ENCODE data around the gene CDADC1.
A peak's percentile ranks its signal among the peaks of the same experiment; 100 is the strongest.
"Not testable (repeated sequence)": the region's sequence is repeated elsewhere in the genome, so short reads cannot be mapped to it uniquely, and the experiment has no call there.

The CDADC1 gene

DNA sequence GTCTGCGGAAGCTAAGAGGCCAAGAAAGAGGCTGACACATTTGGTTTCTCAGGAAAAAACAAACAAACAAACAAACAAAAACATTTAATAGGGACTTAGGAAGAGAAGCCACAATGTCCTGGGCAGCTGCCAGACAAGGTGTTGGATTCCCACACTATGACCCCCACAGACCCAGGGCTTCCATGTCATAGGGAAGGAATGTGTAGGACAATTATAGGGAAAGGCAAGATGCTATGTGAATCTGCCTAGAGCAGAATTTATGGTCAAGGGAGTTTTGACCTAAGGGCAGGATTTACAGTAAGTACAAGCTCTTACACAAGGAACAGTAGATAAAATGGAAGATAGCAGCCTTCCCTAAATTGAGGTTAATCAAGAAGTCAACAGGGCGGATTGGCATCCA, 9.1 kb upstream of the CDADC1 start:
- no peak for DNase-seq (ENCODE audit: low spot score)

DNA sequence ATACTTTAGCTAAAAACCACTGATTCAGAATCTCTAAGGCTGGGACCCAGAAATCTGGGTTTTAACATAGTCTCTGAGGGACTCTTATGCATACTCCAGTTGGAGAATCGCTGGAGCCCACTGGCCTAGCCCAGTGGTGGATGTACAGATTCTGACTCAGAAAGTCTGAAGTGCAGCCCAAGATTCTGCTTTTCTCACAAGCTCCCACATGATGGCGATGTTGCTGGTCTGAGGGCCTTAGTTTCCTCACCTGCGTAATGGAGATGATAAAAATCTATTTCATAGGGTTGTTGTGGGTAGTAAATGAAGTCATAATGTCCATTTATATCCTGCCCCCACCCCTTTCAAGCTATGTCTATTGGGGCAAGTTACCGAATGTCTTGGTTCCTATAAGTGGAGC, 7.7 kb upstream of the CDADC1 start:
- DNase-seq (ENCODE audit: low spot score), result peak; percentile 32

DNA sequence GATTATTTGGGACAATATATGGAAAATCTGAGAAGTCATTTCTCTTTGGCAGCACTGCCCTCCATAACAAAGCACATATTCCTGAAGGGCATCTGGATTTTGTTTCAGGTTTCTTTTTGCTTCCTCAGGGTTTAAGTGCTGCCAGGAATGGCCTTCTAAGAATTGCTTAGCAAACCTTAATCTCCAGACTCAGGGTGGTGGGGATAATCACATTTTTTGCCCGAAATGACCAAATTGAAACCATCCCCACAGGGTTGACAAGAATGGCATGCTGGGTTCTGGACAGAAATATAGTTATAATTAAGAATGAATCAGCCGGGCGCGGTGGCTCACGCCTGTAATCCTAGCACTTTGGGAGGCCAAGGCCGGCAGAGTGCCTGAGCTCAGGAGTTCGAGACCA, 6.4 kb upstream of the CDADC1 start:
- DNase-seq (ENCODE audit: low spot score), result no peak

DNA sequence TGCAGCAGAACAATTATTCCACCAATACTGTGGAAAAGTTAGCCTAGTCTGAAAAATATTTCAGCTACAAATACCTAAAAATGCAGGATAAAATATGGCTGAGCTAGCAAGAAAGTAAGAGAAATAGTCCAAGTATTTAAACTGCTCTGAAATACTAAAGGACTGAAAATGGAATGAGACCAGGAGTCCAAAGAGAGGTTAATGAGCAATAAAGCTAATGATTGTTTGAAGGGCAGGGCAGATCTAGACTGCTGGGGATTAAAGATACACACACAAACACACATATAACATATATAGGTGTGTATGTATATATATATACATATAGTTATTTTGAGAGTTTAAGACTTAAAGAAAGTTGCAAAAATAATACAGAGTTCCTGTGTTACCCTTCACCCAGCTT, 2.6 kb upstream of the CDADC1 start:
- DNase-seq (ENCODE audit: low spot score), result no peak

DNA sequence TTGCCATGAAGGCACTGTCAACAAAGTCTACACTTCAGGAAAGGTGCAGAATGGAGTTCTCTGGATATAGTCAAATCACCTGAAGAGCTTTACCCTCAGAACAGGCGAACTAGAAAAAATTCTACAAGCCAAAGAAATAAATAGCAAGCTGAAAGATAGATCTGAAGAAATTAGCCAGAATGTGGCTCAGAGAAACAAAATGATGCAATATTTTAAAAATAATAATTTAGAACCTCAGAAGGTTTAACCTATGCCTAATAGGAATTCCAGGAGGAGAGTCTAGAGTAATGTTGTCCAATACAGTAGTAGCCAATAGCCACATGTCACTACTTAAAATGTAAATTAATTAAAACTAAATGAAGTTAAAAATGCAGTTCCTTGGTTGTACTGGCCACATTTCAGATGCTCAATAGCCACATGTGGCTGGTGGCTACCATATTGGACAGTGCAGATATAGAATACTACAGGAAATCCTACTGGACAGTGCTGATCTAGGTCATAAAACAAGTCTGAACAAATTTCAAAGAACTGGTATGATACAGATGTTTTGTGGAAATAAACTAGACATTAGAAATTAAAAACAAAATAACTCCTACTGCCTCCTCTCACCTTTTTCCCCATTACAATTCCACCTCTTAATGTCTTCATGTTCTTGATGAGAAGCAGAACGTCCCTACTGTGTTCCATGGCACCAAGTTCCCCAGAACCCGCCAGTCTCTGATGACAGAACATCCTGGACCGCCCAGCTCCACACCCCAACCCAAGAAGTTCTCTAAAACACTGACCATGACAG, 679 bp upstream of the CDADC1 start:
- no peak for DNase-seq (ENCODE audit: low spot score)

DNA sequence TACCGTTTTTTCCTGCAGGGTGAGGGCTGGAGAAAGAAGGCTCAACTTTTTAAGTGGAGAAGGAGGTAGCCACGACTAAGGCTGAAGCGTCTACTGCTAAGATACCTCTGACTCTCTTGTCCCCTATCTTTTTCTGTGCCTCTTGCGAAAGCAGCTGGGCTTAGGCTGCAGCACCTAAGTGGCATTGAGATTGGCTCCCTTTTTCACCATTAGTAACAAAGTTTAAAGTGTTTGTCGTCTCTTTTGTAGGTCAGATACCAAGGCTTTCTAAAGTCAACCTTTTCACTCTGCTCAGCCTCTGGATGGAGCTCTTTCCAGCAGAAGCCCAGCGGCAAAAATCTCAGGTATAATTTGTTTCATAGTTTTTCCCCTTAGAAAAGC, 887 bp downstream of the CDADC1 start:
- no peak for DNase-seq (ENCODE audit: low spot score)

DNA sequence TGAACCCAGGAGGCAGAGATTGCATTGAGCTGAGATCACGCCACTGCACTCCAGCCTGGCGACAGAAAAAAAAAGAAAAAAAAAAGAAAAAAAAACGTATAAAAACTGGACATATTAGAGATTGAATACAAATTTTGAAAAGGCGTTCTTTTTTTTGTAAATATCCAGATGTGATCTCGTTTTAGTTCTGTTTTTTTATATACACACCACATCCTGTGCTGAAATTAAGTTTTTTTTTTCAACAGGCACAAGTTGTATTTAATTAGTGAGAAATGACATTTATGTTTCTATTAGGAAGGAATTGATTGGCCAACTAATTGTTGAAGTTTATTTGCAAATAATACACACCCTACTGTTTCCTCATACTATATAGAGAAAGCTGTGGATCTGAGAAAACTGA, 3.6 kb downstream of the CDADC1 start:
- no peak for DNase-seq (ENCODE audit: low spot score)

DNA sequence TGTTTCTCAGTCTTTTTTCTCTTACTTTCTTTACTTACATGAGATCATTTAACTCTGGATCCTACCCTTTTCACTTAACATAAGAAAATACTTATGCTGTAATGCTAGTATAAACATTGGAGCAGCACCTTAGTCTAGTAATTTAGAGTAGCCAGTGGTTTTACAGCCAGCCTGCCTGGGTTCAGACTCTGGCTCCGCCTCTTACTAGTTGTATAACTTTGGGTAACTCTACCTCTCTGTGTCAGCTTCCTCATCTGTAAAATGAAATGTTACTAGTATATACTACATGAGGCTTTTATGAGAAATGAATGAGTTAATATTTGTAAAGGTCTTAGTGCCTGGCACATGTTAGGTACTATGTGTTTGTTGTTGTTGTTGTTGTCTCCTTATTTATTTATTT, 5.6 kb downstream of the CDADC1 start:
- no peak for DNase-seq (ENCODE audit: low spot score)

DNA sequence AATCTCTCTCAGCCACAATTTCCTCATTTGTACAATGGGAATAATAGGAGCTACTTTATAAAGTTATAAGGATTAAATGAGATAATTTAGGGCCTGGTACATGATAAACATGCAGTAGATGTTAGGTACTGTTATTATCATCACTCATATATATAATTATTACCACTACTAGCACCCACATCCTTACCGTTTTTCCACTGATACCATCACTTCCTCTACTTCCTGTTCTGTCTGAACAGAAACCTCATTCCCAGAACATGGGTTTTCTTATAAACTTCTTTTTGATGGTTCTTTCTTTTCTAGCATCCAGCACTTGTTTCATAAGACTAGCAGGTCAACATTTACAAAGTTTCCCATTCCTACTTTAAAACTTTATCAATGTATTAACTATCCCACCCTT, 6.3 kb downstream of the CDADC1 start:
- no peak for DNase-seq (ENCODE audit: low spot score)

DNA sequence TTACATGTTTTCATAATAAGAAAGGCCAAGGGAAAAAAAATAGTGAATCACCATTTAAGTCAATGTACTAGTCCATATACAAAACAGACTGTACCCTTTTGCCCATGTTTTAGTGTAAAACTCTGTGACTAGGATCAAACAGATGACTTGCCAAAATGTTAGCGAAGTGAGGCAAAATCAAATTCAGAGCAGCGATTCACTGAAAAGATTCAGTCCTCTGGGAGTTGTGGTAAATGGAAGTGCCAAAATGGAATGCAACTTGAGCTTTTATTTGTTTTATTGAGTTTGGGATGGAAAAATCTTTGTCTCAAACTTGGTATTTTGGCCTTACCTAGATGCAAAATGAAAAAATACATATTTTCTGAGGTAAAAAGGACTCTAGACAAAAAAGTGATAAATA, 9.1 kb downstream of the CDADC1 start:
- DNase-seq (ENCODE audit: low spot score), result no peak

DNA sequence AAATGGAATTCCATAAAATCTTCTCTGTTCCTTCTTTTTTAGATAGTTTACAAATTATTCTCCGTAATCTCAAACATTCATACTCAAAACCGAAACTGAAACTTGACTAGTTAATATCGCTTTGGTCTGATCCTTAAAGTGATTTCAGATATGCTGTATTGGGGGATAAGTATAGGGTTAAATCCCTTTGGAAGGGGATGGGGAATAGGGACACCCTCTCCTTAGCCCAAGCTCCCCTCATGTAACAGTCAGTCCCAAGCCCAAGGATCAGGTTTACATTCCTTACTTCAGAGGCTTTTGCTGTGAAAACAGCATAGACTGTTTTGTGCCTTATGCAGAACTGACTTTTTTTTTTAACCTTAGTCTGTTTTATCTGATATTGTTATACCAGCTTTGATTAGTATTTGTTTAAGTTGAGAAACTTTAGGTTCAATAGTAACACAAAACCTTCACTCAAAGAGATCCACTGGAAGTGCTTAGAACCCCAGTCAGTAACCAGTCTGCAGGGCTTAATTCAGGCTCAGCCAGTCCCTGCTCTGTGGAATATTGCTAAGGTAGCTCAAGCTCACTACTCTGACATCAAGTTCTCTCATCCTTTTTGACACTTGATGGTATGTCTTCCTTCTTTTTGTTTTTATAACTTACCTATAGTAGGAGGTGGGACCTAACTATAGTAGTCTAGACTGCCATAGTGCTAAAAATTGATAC, 10.5 kb downstream of the CDADC1 start:
- DNase-seq (ENCODE audit: low spot score), result no peak

DNA sequence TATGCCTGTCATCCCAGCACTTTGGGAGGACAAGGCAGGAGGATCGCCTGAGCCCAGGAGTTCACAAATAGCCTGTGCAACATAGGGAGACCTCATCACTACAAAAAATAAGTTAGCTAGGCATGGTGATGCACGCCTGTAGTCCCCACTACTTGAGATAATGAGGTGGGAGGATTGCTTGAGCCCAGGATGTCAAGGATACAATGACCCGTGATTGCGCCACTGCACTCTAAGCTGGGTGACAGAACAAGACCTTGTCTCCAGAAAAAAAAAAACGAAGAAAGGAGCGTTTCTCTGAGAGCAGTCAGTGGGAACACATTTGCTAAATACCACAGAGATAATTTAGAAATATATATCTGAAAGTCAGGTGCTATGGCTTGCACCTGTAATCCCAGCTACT, 11.9 kb downstream of the CDADC1 start:
- DNase-seq (ENCODE audit: low spot score), result no peak

DNA sequence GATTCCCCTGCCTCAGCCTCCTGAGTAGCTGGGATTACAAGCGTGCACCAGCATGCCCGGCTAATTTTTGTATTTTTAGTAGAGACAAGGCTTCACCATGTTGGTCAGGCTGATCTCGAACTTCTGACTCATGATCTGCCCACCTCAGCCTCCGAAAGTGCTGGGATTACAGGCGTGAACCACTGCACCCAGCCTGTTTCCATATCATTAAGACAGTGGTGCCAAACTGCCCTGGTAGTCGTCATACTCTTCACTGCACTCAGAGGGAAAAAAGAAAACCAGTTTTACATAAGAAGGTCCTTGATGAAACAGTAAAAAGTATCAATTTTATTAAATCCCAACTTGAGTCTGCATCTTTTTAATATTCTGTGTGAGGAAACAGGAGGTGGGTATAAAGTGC, 14.9 kb downstream of the CDADC1 start:
- no peak for DNase-seq (ENCODE audit: low spot score)

DNA sequence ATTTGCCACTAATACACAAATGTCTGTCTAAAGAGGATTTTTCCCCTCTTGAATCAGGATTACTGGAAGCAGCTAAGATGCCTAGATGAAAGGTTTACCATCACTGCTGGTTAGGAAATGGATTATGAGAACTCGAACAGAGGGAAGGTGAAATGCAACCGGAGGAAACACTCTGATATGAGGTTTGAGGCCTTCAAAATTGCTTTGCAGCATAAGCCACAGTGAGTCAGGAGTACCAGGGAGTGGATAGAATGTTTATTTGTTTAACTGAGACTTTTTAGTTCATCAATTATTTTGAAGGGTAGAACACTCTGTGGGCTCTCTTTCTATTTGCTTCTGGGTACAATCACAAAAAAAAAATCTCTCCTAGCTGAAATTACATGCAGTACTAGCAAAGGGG, 18.1 kb downstream of the CDADC1 start:
- DNase-seq (ENCODE audit: low spot score), result no peak

DNA sequence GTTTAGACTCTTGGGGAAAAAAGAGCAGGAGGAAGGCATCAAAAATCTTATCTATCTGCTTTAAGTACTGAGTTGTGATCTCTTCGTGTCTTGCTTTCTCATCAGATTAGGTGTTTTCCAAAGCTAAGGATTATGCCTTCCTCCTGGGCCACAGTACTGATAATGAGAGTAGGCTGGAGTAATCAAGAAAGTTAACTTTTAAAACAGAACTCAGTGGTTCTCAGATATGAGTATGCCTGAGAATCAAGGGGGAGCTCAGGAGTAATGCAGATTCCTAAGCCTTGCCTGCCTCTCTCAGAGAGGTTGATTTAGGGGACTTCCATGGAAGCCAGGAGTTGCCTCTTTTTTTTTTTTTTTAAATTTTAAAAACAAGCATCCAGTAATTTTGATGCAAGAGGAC, 23.5 kb downstream of the CDADC1 start:
- DNase-seq (ENCODE audit: low spot score), result no peak

DNA sequence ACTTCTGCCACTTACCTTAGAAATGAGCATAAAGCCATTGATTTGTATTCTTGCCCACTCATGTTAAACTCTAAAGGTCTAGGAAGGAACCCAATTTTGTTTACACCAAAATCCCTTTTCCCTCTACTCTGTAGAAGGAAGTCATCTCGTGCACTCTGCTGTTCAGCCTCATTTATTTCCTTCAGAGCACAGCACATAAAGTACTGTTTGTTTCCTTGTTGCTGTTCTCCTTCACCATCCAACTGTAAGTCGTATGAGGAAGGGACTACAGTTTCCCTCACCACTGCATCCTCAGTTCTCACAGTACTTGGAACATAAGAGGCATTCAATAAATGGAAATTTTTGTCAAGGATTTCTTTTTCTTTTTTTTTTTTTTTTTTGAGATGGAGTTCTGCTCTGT, 24.6 kb downstream of the CDADC1 start:
- no peak for DNase-seq (ENCODE audit: low spot score)

DNA sequence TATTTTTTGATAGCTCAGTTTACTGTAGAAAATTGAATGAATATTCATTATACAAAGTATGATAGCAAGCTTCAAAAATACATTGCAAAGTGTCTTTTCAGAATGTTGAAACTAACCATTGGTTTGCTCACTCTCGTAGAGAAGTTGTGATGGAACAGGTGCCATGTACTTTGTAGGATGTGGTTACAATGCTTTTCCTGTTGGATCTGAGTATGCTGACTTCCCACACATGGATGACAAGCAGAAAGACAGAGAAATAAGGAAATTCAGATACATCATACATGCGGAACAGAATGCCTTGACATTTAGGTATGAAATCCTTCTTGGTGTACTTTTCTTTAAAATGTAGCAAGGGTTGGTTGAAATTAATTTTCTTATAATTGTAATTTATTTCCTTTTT, 30.5 kb downstream of the CDADC1 start:
- no peak for DNase-seq (ENCODE audit: low spot score)

DNA sequence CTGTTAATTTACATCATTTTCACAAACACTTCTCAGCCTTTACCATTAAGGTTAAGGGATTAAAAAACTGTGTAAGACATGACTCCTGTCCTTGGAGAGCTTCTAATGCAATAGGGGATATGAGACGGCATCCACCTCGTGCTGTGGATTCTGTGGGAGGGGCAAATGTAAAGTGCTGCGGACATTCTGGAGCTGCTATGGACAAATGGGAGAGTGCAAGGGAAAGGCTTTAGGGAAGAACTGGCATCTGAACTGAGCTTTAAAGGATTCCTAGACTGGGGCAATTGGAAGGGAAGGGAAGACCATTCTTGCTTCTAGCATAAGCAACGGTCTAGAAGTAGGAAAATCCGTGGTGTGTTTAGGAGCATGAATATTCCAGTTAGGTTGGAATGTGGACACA, 31.4 kb downstream of the CDADC1 start:
- no peak for DNase-seq (ENCODE audit: low spot score)

DNA sequence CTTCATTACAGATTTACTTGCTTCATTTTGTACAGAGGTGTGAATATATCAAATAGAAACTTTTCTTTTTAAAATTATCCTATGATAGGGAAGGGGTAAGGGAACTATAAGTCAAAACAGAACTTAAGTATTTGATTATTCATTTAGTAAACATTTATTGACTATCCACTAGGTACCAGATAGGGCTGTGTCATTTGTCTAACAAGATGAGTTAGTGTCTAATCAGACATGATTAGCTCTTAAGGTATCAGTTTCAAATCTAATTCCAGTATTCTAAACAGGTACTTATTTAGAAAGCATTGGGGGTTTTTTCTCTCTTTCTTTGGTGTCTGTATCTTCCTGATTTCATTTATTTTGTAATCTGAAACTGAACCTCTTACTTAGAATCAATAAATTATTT, 32.2 kb downstream of the CDADC1 start:
- no peak for DNase-seq (ENCODE audit: low spot score)

DNA sequence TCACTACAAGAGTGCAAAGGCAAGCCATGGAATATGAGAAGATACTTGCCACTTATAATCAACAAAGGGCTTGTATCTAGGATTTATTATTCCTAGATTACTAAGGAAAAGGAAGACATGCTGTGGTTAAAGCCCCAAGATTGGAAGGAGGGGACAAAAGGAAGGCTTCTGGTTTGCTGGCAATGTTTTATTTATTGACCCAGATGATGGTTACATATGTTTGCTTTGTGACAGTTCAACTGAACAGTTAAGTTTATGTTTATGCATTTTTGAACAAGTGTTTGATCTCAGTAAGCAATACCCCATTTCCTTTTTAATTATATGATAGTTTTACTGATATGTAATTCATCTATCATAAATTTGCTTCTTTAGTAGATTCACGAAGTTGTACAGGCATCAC, 40.3 kb downstream of the CDADC1 start:
- DNase-seq (ENCODE audit: low spot score), result no peak

DNA sequence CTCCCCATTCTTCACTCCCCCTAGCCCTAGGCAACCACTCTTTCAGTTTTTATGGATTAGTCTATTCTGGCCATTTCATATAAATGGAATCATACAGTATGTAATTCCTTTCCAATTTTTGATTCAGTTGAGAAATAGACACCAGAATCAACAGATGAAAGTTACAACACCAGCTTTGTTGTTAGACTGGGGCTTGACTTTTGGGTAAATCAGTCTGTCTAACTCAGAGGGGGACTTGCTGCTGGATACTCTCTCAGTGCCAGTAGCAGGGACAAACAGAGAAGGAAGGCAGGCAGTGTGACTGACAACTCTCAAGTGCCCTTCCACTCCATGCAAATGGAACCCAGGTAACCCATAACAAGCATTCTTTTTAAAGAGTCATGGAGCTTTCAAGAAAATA, 40.7 kb downstream of the CDADC1 start:
- DNase-seq (ENCODE audit: low spot score), result no peak

DNA sequence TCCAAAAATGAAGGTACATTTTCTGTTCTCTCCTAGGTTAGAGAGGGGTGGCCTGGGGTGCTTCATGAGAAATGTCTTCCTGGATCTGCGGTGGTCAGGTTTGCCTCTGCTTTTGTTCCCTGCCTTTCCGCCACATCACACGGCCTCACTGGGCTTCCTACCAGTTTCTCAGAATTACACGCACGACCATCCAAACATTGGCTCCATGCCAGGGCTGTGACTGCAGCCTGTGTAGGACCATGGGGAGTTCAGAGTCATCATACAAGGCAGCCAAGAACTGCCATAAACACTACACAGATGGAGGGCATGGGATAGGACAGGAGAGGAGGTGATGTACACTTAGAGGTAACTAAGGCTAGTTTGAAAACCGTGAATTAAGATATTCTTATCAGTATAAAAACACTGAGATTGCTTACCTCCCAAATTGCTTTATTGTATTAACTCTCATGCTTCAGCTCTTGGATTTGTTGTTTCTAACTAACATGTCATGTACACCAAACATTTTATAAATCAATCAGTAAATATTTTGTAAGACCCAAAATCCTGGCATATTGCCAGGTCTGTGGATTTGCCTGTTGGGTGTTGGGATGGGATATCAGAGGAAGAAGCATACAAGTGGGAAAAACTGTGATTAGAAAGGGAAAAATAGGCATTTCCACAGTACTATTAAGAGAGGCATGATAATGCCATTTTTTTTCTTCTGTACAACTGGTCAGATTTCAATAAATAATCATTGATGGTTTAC, 45.2 kb downstream of the CDADC1 start:
- no peak for DNase-seq (ENCODE audit: low spot score)

DNA sequence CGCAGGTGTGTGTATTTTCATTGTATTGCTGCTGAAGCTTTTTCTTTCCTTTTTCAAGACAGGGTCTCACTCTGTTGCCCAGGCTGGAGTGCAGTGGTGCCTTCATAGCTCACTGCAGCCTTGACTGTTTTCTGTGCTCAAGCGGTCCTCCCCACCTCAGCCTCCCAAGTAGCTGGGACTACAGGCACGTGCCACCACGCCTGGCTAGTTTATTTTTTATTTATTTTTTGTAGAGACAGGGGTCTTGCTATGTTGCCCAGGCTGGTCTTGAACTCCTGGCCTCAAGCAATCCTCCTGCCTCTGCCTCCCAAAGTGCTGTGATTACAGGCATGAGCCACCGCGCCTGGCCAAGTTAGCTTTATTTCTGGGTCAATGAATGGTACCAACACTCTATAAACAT, 47.0 kb downstream of the CDADC1 start:
- not testable (repeated sequence) for DNase-seq (ENCODE audit: low spot score)

Measured in GM03348 (cell line).